Endometrial microvascular endothelial cells (primary cell): ENCODE measurements around the gene MX1. TPM values are rescaled to one million over a fixed set of nuclear protein-coding genes. Genes with fewer than 3 reads are reported as not detected.

Experiments used
- in situ Hi-C: cut with HindIII; loops from 2 replicates; pipeline ENCODE4 v1.10.0; 2017; ENCODE audit warnings: low sequenced_read_pairs, low pct_unique_long_range_greater_than_20kb; ENCODE audit errors: inconsistent ontology term
- total RNA-seq: library from RNA; depleted of rRNA; stranded (reverse); fragments of >200 nt; gene quantifications from one replicate; pipeline ENCODE4 v1.2.3, GENCODE V29; 2015; ENCODE audit errors: inconsistent ontology term

Gene MX1
- total RNA-seq, 1 donor from 2014 or later = 115 TPM

DNA sequence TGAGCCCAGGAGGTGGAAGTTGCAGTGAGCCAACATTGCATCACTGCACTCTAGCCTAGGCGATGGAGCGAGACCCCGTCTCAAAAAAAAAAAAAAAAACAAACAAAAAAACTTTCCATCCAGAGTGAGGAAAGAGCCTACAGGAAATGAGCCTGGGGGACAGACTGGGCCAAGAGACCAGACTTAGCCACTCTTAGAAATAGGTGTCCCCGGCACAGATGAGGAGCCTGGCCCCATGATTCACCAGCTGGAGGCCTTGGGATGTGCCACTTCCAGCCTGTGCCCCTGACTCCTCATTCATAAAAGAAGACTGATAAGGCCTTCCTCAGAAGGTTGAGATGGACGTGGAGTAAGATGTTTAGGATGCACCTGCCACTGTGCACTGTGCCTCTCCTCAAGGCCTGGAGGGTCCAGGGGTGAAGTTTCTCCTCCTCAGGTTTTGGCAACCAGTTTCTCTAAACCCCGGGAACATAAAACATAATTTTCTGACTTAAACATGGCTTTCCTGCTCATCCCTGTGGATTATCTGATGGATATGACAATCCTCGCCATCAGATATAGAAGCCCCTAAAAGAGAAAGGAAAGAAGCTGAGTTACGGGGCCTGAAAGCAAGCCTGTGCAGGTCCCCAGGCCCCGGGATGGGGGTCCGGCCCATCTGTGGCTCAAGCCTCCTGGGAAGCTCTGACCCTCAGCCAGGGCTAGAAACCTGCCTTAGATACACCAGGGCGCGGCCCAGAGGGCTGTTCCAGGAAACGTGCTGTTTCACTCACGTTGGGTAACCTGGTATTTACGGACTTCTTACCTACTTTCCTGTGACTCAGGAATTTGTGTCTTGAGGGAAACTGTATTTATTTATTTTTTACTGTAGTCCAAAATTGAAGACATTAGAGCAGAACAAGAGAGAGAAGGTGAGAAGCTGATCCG, 26.0 kb downstream of the MX1 start:
- in situ Hi-C loops = no loop called here

DNA sequence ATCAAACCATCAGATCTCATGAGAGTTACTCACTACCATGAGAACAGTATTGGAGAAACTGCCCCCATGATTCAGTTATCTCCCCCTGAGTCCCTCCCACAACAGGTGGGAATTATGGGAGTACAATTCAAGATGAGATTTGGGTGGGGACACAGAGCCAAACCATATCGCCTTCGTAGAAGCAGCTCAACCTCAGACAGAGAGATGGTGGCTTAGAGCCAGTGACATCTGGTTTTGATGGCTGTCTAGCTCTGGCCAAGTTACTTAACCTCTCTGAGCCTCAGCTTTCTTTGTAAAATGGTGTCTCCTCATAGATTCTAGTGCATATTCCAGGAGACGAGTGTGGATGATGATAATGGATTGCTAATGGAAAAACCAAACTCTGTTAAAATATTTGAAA, 27.2 kb downstream of the MX1 start:
- in situ Hi-C loops = no loop called here

DNA sequence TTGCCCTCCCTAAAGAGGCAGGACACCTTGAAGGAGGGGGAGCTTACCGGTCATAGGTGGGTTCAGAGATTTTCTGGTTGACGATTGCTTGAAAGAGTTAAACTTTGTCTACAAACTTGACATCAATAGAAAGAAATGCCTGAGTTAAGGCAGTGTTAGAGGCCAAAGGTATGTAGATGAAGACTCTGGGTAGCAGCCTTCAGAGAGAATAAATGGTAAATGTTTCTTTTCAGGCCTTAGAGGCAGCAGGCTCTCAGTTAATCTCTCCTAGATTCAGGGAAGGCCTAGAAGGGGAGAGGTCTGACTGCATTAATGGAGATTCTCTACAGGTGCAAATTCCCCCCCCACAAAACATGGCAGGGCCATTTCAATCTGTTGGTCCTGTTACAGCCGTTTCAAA, 27.7 kb downstream of the MX1 start:
- in situ Hi-C loops = no loop called here

DNA sequence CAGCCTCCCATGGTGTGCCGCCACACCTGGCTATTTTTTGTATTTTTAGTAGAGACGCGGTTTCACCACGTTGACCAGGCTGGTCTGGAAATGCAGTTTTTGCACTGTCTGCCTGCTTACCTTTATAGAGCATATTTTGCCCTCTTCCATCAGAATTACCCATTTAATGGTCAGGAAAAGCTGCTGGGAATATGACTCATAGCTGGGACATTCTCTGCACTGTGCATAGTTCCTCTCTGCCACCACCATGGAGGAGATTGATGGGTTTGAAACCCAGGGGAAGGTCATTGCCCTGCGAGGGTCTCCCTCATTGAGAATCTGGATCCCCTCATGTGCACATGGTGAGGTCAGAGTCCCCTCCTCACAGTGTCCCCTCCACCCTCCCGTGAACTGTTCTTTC, 32.1 kb downstream of the MX1 start:
- in situ Hi-C loops = no loop called here

DNA sequence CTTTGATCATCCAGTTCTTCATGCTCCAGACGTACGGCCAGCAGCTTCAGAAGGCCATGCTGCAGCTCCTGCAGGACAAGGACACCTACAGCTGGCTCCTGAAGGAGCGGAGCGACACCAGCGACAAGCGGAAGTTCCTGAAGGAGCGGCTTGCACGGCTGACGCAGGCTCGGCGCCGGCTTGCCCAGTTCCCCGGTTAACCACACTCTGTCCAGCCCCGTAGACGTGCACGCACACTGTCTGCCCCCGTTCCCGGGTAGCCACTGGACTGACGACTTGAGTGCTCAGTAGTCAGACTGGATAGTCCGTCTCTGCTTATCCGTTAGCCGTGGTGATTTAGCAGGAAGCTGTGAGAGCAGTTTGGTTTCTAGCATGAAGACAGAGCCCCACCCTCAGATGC, 32.5 kb downstream of the MX1 start:
- in situ Hi-C loops = no loop called here

DNA sequence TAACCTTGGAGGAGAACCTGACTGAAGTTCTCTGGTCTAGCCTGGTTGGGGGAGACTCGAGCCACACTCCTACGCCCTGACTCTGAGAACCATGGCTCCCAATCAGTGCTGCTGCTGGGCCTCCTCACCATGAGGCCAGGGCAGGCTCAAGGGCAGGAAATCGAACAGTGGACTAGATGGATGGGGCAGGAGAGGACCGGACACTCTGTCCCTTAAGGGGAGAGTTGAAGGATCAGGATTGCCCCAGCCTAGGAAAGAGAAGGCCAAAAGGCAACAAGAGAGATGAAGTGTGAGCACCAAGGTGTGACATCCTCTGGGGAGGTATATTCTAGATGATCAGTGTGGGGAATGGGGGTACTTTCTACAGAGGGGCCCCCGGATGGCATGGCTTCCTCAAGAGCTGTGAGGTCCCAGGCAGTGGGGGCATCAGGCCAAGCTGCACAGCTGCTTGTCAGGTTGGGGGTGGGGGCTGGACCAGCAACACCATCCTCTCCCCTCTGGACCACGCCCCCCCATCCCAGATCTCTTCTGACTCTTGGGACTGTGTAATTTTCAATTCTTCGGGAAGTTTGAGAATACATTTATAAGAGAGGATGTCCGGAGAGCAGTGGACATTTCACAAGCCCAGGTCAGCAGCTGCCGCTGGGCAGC, 34.0 kb downstream of the MX1 start:
- in situ Hi-C loops = no loop called here

DNA sequence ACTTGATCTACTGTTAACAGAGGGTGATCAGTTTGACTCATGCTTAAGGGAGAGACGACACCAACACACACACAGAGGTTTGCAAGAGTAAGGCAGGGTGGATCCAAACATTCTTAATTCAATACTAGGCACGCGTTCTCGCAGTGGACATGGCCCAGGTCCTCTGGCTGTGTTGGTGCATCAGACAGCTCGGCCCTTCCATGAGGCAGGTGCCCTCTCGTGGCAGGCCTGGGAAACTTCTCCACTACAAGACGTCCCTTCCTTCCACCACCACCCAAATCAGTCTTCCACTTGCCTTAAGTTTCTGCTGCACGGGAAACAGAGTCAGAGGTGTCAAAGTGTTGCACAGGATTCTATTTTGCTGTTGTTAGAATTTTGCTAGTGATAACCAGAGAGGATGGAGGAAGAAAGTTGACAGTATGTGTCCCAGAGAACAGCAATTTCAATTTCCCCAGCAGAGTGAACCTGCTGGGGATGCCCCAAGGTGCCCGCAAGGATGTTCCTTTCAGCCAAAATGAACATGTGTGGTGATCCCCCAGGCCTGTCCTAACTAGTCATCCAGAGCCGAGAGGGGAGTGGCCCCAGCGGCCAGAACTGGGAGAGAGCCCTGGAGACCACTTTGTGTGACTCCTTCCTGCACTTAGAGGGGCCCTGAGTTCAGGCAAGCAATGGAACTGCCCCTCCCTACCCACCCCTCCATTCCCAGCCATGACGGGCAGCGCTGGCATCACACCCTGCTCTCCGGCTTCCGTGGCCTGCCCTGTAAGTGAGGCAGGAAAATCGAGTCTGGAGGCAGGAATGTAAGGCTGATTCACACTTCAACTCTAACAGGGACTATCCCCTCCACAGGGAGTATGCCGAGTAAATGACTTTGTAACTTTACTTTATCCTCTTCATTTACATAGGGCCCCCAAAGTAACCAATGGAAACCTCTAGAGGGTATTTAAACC, 34.8 kb downstream of the MX1 start:
- in situ Hi-C loops = no loop called here

DNA sequence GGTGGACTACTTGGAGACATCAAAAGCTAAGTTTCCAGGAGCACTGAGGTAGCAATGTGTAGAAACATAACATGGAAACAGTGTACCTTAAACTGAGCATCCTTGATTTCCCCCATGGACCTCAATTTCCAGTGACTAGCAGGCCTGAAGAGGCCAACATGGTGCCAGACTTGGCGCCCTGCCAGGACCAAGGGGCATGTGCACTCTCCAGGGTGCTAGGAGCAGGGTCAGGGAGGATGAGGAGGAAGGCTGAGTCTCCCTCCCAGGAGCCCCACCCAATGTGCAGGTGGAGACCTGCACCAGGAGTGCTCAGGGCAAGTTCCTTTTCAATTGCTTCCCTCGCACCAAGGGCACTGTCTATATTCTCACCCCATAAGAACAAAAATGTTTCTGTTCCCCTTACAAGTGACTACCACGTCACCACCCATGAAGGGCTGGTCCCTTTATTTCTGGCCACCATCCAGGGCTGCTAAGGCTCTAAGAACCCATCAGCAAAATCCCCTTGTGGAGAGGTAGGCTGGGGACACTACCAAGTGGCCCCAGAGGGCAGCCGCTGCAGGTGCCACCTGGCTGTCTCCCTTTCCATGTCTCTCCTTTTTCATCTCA, 39.2 kb downstream of the MX1 start:
- in situ Hi-C loops = no loop called here

DNA sequence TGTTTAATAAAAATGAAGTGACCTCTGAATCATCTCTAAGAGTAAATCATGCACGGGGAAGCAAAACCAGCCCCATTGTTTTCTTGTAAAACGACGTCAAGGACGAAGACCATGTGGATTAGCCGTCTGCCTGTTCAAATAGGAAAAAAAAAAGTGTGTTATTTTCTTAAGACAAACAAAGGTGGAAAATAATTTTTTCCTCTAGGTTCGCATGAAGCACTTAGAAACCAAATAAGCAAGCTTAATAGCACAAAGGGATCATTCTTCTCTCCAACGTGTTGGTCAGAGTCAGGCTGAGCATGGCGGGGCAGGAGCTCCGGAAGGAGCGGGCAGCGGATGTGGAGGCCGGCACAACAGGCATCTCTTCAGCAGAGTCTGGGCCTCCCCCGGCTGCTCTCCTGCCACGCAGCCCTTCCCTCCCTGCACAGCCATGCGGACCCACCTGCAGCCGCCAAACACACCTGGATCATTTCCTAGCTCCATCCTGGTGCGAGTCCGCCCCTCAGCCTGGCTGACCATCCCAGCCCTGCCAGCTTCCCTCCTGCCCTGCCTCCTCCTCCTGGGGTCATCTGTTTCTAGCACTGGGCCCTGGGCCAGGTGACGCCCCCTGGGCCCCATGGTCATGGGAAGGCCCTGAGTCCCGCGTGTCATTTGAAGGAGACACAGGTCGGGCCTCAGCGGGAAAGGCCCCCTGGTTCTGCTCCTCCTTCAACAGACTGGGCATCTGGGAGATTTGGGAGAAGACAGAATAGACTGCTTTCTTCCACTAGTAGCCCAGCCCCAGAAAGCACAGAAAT, 40.2 kb downstream of the MX1 start:
- in situ Hi-C loops = no loop called here

DNA sequence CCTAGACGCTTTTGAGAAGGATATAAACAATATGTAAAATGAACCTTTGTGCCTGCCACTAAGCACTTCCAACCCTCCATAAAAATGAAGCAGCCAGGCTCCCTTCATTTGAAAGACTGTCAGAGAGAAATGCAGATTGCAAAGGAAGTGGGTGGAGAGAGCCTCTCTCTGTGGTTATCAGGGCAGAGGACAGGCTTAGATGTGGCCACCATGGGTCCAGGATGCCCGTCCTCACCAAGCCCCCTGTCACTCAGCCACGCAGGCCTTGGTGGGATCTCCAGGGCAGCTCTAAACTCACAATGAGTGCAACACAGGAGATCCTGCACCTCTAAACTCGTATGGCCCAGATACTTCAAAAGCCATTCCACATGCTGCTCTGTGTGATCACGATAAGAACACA, 44.0 kb downstream of the MX1 start:
- in situ Hi-C loops = no loop called here

DNA sequence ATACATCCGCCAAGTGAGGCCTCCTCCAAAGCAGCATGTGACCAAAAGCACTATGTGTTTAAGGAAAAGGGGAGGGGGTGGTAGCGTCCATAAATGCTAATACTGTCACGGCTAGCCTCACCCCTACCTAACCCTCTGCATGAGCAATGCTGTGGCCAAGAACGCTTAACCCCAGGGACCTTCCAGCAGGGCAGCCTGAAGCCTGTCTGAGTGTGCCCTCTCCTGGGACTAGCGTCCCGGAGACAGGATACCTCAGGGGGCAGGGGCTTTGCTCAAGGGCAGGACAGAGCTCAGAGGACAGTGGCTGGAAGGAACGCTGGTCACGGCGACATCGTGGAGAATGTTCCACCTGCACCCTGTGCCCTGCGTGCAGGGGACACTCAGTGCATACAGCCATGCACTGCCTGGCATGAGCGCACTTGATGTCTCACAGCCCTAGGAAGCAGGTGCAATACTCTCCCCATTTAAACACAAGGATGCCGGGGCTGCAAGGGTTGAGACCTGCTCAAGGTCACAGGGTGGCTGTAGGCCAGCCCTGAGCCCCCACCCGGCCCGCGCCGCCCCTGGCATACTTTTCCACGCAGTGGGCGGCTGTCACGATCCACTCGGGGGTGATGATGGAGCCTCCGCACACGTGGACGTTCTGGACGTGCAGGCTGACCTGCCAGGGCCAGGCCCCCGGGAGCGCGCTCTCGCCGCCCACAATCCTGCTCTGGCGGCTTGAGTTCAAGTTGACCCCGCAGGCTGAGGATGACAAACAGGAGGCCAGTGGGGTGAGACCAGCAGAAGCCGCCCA, 46.9 kb downstream of the MX1 start:
- in situ Hi-C loops = no loop called here

DNA sequence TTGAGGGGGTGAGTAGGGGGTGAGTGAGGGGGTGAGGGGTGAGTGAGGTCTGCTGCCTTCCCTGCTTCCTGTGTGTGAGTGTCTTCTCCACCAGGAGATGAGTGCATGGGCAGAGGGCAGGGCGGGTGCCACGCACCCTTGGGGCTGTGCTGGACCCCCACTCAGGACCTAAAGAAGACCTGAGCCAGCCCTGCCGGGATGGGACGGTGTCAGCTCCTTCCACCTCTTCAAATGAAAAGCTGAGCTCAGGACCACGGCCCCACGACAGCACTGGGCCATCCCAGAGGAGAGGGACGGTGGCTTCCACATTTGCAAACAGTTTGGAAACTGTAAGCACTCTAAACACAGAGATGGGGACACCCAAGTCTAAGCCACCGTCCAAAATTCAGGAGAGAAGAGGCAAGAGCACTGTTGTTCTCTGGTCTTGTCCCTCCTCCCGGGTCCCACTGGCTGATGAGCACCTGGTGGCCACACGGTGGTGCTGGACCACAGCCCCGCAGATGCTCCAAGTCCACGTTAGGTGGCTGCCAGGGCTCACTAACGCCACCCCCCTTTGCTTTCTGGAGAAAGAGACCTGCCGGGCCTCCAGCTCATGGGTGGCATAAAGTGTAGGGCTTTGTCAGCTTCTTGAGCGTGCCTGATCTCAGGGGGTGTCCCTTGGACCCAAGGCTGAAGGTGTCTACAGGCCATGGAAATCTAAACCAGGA, 49.8 kb downstream of the MX1 start:
- in situ Hi-C loops = no loop called here

DNA sequence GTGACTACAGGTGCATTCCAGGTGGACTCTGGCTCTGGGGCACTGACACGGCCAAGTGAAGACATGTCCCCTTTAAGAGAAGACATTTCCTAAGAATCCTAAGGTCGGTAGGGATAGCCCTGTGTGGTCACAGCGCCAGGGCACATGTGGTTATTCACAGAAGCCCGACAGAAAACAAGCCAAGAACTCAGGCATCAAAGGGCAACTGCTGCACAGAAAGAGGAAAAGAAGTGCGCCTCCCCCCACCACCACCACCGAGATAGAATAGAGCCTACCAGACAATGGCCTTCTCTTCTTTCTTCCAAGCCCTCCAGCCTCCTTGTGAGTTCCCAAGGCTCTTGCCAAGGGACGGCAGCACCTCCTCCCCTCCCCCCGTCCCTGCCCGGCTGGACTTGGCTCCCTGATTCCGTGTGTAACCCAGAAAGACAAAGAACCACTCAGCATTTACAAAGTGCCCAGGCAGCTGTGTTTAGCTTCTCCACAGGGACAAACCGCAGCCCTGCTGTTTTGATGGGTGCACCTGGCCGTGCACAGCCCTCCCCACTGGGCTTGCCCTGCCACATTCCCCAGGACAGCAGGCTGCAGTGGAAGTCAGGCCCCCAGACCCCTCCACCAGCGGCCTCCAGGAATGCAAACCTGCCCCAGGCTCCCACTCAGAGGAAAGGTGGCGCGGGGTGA, 51.7 kb downstream of the MX1 start:
- in situ Hi-C loops = no loop called here

DNA sequence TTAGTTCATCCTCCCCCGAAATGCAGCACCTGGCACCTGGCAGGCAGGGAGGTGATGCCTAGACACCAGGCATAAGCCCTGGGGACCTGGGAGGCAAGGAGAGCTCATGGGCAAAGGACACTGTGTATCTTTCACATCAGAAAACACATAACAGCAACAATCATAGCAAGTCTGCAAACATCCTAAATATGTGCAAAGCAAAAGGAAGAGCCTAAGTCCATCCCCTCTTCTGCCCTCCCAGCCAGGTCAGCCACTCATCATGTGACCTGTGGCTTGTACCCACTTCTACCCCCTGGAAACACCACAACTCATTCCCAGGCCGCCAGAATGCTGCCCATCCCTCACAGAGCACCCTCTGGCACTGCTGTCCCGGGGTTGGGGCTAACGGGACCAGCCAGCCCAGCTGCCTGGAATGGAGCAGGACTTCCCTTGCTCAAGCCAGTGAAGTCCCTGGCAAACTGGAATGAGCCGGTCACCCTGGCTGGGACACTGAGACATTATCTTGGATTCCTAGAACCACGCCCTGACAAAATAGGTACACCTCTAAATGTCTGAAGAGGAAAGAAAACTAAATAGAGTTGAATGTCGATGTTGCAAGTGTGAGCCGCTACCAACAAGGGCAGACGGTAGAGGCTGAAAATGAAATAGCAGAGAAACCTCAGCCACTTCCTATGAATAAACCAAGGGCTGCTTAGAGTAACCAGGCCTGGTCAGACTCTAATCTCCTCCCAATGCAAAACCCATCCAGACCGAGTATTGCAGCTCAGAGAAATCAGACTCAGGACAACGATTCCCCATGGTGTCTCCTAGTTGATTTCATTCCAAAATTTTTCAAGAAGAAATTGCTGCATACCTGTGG, 52.5 kb downstream of the MX1 start:
- in situ Hi-C loops = no loop called here

DNA sequence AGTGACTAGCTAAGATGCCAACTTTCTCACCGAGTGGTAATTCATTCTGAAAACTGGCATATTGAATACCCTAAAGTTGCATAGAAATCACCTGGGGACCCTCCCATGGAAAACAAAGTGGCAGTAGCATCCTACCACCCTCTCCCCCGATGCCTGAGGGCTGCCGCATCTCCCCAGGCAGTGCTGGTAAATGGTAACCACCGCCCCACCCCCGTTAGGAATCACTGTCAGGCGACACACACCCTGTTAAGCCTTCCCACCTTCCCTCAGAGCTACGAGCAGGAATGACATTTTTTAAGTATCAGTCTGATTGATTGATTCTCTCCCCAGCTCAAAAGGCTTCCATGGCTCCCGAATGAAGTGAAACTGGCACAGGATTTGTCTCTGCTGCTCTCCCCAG, 53.6 kb downstream of the MX1 start:
- in situ Hi-C loops = no loop called here
